ENCODE data around the gene B4GALT1. TPM values are rescaled to one million over a fixed set of nuclear protein-coding genes. Genes with fewer than 3 reads are reported as not detected.

The B4GALT1 gene
- total RNA-seq, 3 donors from 2014 or later, result 60.8 to 81.8 (median 66.2) TPM

- no peak for TF ChIP-seq POLR2A (IDR thresholded peaks at IDR 0.05)
- Histone ChIP-seq H3K27me3 (no peaks in the 10 kb centered on the region), H3K36me3 (no peaks in the 10 kb centered on the region), H3K4me3 (no peak overlapping the region), H3K27ac (no peak overlapping the region), H3K4me1 (peaks cover 2 to 37% of the 10 kb centered on the region in 2 donors), H3K9me3 (no peaks in the 10 kb centered on the region)
- DNase-seq (ENCODE audit: low spot score in 2 of 2), result no peak
- intact Hi-C loops (cut with DNase I; ENCODE audit: low total_unique reads), result no loop called here
These were observed 13.5 kb downstream of the B4GALT1 start for GRCh38 chr9:33153666-33154065.

GRCh38 chr9:33153001-33153400 is 14.1 kb downstream of the B4GALT1 start:
- Histone ChIP-seq H3K27ac (no peak overlapping the region), H3K4me3 (no peak overlapping the region), H3K36me3 (no peaks in the 10 kb centered on the region), H3K4me1 (peaks cover 0 to 30% of the 10 kb centered on the region in 2 donors), H3K9me3 (no peaks in the 10 kb centered on the region), H3K27me3 (no peaks in the 10 kb centered on the region)
- DNase-seq (ENCODE audit: low spot score in 2 of 2), result no peak
- intact Hi-C loops (cut with DNase I; ENCODE audit: low total_unique reads), result no loop called here
- TF ChIP-seq, protein P1, sequence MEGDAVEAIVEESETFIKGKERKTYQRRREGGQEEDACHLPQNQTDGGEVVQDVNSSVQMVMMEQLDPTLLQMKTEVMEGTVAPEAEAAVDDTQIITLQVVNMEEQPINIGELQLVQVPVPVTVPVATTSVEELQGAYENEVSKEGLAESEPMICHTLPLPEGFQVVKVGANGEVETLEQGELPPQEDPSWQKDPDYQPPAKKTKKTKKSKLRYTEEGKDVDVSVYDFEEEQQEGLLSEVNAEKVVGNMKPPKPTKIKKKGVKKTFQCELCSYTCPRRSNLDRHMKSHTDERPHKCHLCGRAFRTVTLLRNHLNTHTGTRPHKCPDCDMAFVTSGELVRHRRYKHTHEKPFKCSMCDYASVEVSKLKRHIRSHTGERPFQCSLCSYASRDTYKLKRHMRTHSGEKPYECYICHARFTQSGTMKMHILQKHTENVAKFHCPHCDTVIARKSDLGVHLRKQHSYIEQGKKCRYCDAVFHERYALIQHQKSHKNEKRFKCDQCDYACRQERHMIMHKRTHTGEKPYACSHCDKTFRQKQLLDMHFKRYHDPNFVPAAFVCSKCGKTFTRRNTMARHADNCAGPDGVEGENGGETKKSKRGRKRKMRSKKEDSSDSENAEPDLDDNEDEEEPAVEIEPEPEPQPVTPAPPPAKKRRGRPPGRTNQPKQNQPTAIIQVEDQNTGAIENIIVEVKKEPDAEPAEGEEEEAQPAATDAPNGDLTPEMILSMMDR (IDR thresholded peaks at IDR 0.05), result no peak
- no peak for TF ChIP-seq POLR2A (IDR thresholded peaks at IDR 0.05)
- TF ChIP-seq POLR2AphosphoS5 (IDR thresholded peaks at IDR 0.05), result no peak

- H3K9me3 ChIP-seq, result no peaks in the 10 kb centered on the region
- peak overlapping the region; percentile 78 to 79 for H3K27ac ChIP-seq
- H3K27me3 ChIP-seq, result no peaks in the 10 kb centered on the region
- intact Hi-C loops (cut with DNase I; ENCODE audit: low total_unique reads), result no loop called here
- peak overlapping the region in 1 of 3 donors; percentile 29 for H3K4me3 ChIP-seq
- H3K36me3 ChIP-seq, result no peaks in the 10 kb centered on the region
- TF ChIP-seq POLR2AphosphoS5 (IDR thresholded peaks at IDR 0.05), result no peak
- peaks cover 0 to 22% of the 10 kb centered on the region in 2 donors for H3K4me1 ChIP-seq
- DNase-seq (ENCODE audit: low spot score in 2 of 2), result no peak
These were observed 15.5 kb downstream of the B4GALT1 start for GRCh38 chr9:33151601-33152000.

DNA sequence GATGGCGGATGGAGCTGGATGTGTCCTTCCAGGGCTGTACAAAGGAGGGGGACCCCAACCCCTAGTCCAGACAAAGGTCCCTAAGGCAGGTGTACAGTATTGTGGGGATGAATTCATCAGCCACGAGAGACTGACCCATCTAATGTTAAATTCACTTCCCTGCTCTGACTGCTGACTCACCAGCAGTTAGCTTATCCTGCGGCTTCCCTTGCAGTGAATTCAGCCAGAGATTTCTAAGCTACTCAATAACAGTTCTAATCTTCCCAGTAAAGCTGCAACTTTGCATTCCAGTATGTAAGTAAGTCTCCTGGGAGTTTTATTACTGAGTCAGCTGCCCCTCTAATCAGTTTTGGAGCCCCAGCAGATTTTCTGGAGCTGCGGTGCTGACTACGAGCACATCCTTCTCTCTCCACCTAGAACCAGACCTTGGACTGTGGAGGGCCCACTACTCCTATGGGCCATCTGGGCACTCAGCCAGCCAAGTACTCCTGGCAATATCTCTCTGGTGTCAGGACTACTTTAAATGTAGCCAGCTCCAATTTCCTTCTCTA is 16.1 kb downstream of the B4GALT1 start:
- Histone ChIP-seq H3K36me3 (no peaks in the 10 kb centered on the region), H3K27me3 (no peaks in the 10 kb centered on the region), H3K27ac (peak overlapping the region; percentile 78 to 79), H3K4me1 (peaks cover 0 to 19% of the 10 kb centered on the region in 2 donors), H3K4me3 (peak overlapping the region in 1 of 3 donors; percentile 29), H3K9me3 (no peaks in the 10 kb centered on the region)
- DNase-seq (ENCODE audit: low spot score in 2 of 2), result no peak
- intact Hi-C loops (cut with DNase I; ENCODE audit: low total_unique reads), result no loop called here
- no peak for TF ChIP-seq POLR2A (IDR thresholded peaks at IDR 0.05)

DNA sequence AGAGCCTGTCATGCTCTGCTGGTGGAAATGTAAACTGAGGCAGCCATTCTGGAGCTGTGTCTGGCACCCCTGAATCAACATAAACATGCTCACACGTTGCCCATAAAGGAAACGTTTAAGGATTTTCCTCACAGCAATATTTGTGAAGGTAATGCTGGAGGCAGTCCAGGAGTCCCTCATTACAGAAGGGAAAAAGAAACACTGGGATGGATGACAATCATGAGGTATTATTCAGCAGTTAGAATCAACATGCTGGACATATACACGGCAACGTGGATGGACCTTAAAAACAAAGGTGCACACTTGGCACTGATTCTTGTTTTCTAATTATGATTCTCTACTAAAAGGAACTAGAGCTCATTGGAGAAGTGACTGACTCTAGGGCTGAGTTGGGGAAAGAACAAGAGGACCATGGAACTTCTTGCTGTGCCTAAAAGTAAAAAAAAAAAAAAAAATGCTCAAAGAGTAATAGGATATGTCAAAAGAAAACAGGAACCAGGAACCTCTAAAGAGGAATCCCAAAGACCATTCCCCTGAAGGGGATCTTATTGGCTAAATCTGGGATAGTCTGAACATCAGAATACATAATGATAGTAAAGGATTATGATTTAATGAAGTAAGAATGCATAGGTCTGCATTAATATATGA is 18.6 kb downstream of the B4GALT1 start:
- no peaks in the 10 kb centered on the region for H3K27me3 ChIP-seq
- H3K4me3 ChIP-seq, result no peak overlapping the region
- TF ChIP-seq POLR2AphosphoS5 (IDR thresholded peaks at IDR 0.05) (no peak), POLR2A (IDR thresholded peaks at IDR 0.05) (no peak)
- TF ChIP-seq, protein P1 (IDR thresholded peaks at IDR 0.05), result no peak
- peaks cover 0 to 11% of the 10 kb centered on the region in 2 donors for H3K4me1 ChIP-seq
- H3K9me3 ChIP-seq, result no peaks in the 10 kb centered on the region
- no peaks in the 10 kb centered on the region for H3K36me3 ChIP-seq
- DNase-seq (ENCODE audit: low spot score in 2 of 2), result no peak
- H3K27ac ChIP-seq, result no peak overlapping the region
- intact Hi-C loops (cut with DNase I; ENCODE audit: low total_unique reads), result no loop called here

- DNase-seq (ENCODE audit: low spot score in 2 of 2), result no peak
- Histone ChIP-seq H3K4me1 (peaks cover 0 to 11% of the 10 kb centered on the region in 2 donors), H3K9me3 (no peaks in the 10 kb centered on the region), H3K36me3 (no peaks in the 10 kb centered on the region), H3K4me3 (no peak overlapping the region), H3K27me3 (no peaks in the 10 kb centered on the region), H3K27ac (no peak overlapping the region)
- TF ChIP-seq POLR2AphosphoS5 (IDR thresholded peaks at IDR 0.05), result no peak
- TF ChIP-seq, protein P1 (IDR thresholded peaks at IDR 0.05), result no peak
- no peak for TF ChIP-seq POLR2A (IDR thresholded peaks at IDR 0.05)
- intact Hi-C loops (cut with DNase I; ENCODE audit: low total_unique reads), result no loop called here
These were observed 19.5 kb downstream of the B4GALT1 start for GRCh38 chr9:33147416-33148169.

Measured in breast epithelium (tissue), 4 donors.